ENCODE results near the gene DCDC1. TPM values are rescaled to one million over a fixed set of nuclear protein-coding genes. Genes with fewer than 3 reads are reported as not detected.
"Not testable (repeated sequence)": the region's sequence is repeated elsewhere in the genome, so short reads cannot be mapped to it uniquely, and the experiment has no call there.

DCDC1 gene
- polyA plus RNA-seq, 4 donors = 0.87 TPM; not detected in 3

GRCh38 chr11:30967579-30967978 lies 402.0 kb downstream of the DCDC1 start:
- no peak overlapping the region for H3K27ac ChIP-seq (ENCODE audit: low read depth in 1 of 3, low read length in 2 of 3)
- FAIRE-seq (no peak), DNase-seq (no peak)
- no peaks in the 10 kb centered on the region for H3K27me3 ChIP-seq (ENCODE audit: control insufficient read depth in 3 of 3, insufficient read depth in 3 of 3, low read length in 3 of 3)
- H3K9me3 ChIP-seq (ENCODE audit: control insufficient read depth in 2 of 2, insufficient read depth in 1 of 2, low read depth in 1 of 2, low read length in 1 of 2) = peaks cover 0 to 4% of the 10 kb centered on the region in 2 donors
- H3K4me3 ChIP-seq (ENCODE audit: low read depth in 1 of 3, low read length in 3 of 3) = no peak overlapping the region
- no peaks in the 10 kb centered on the region for H3K4me1 ChIP-seq (ENCODE audit: control insufficient read depth in 3 of 3, insufficient read depth in 2 of 3, low read depth in 1 of 3, low read length in 2 of 3)
- no peaks in the 10 kb centered on the region for H3K36me3 ChIP-seq (ENCODE audit: control insufficient read depth in 3 of 3, insufficient read depth in 2 of 3, low read depth in 1 of 3, low read length in 3 of 3)

GRCh38 chr11:30960387-30960992 lies 409.0 kb downstream of the DCDC1 start:
- Histone ChIP-seq H3K27me3 (ENCODE audit: control insufficient read depth in 3 of 3, insufficient read depth in 3 of 3, low read length in 3 of 3) (no peaks in the 10 kb centered on the region), H3K4me1 (ENCODE audit: control insufficient read depth in 3 of 3, insufficient read depth in 2 of 3, low read depth in 1 of 3, low read length in 2 of 3) (no peaks in the 10 kb centered on the region), H3K36me3 (ENCODE audit: control insufficient read depth in 3 of 3, insufficient read depth in 2 of 3, low read depth in 1 of 3, low read length in 3 of 3) (no peaks in the 10 kb centered on the region), H3K27ac (ENCODE audit: low read depth in 1 of 3, low read length in 2 of 3) (no peak overlapping the region), H3K9me3 (ENCODE audit: control insufficient read depth in 2 of 2, insufficient read depth in 1 of 2, low read depth in 1 of 2, low read length in 1 of 2) (no peaks in the 10 kb centered on the region), H3K4me3 (ENCODE audit: low read depth in 1 of 3, low read length in 3 of 3) (no peak overlapping the region)
- DNase-seq = peak in 1 of 2 donors; percentile 55
- no peak for FAIRE-seq
- WGBS, 3 donors = 3 to 8% (median 5%) methylated on average over 2 of the region's 2 CpGs

GRCh38 chr11:30956751-30957150 lies 412.8 kb downstream of the DCDC1 start:
- 45 to 66% (median 53%) methylated on average over 3 of the region's 3 CpGs for WGBS, 3 donors
- Histone ChIP-seq H3K9me3 (ENCODE audit: control insufficient read depth in 2 of 2, insufficient read depth in 1 of 2, low read depth in 1 of 2, low read length in 1 of 2) (no peaks in the 10 kb centered on the region), H3K27ac (ENCODE audit: low read depth in 1 of 3, low read length in 2 of 3) (no peak overlapping the region), H3K27me3 (ENCODE audit: control insufficient read depth in 3 of 3, insufficient read depth in 3 of 3, low read length in 3 of 3) (no peaks in the 10 kb centered on the region), H3K4me3 (ENCODE audit: low read depth in 1 of 3, low read length in 3 of 3) (no peak overlapping the region), H3K36me3 (ENCODE audit: control insufficient read depth in 3 of 3, insufficient read depth in 2 of 3, low read depth in 1 of 3, low read length in 3 of 3) (no peaks in the 10 kb centered on the region), H3K4me1 (ENCODE audit: control insufficient read depth in 3 of 3, insufficient read depth in 2 of 3, low read depth in 1 of 3, low read length in 2 of 3) (no peaks in the 10 kb centered on the region)
- no peak for DNase-seq
- FAIRE-seq = no peak

GRCh38 chr11:30949838-30950237 lies 419.7 kb downstream of the DCDC1 start:
- H3K36me3 ChIP-seq (ENCODE audit: control insufficient read depth in 3 of 3, insufficient read depth in 2 of 3, low read depth in 1 of 3, low read length in 3 of 3) = no peaks in the 10 kb centered on the region
- no peak for DNase-seq
- H3K27ac ChIP-seq (ENCODE audit: low read depth in 1 of 3, low read length in 2 of 3) = no peak overlapping the region
- H3K9me3 ChIP-seq (ENCODE audit: control insufficient read depth in 2 of 2, insufficient read depth in 1 of 2, low read depth in 1 of 2, low read length in 1 of 2) = no peaks in the 10 kb centered on the region
- H3K27me3 ChIP-seq (ENCODE audit: control insufficient read depth in 3 of 3, insufficient read depth in 3 of 3, low read length in 3 of 3) = no peaks in the 10 kb centered on the region
- no peaks in the 10 kb centered on the region for H3K4me1 ChIP-seq (ENCODE audit: control insufficient read depth in 3 of 3, insufficient read depth in 2 of 3, low read depth in 1 of 3, low read length in 2 of 3)
- WGBS, 3 donors = 84 to 92% (median 90%) methylated on average over 3 of the region's 3 CpGs
- FAIRE-seq = no peak
- H3K4me3 ChIP-seq (ENCODE audit: low read depth in 1 of 3, low read length in 3 of 3) = no peak overlapping the region

- 35 to 64% (median 42%) methylated on average over 1 of the region's 1 CpG for WGBS, 3 donors
- not testable (repeated sequence) for H3K36me3 ChIP-seq (ENCODE audit: control insufficient read depth in 3 of 3, insufficient read depth in 2 of 3, low read depth in 1 of 3, low read length in 3 of 3); H3K27me3 ChIP-seq (ENCODE audit: control insufficient read depth in 3 of 3, insufficient read depth in 3 of 3, low read length in 3 of 3); FAIRE-seq; H3K4me1 ChIP-seq (ENCODE audit: control insufficient read depth in 3 of 3, insufficient read depth in 2 of 3, low read depth in 1 of 3, low read length in 2 of 3); H3K9me3 ChIP-seq (ENCODE audit: control insufficient read depth in 2 of 2, insufficient read depth in 1 of 2, low read depth in 1 of 2, low read length in 1 of 2); DNase-seq; H3K4me3 ChIP-seq (ENCODE audit: low read depth in 1 of 3, low read length in 3 of 3); H3K27ac ChIP-seq (ENCODE audit: low read depth in 1 of 3, low read length in 2 of 3)
These were observed 421.8 kb downstream of the DCDC1 start for GRCh38 chr11:30947715-30948114.

- no peaks in the 10 kb centered on the region for H3K4me1 ChIP-seq (ENCODE audit: control insufficient read depth in 3 of 3, insufficient read depth in 2 of 3, low read depth in 1 of 3, low read length in 2 of 3)
- DNase-seq (no peak), FAIRE-seq (no peak)
- H3K36me3 ChIP-seq (ENCODE audit: control insufficient read depth in 3 of 3, insufficient read depth in 2 of 3, low read depth in 1 of 3, low read length in 3 of 3) = no peaks in the 10 kb centered on the region
- no peak overlapping the region for H3K27ac ChIP-seq (ENCODE audit: low read depth in 1 of 3, low read length in 2 of 3)
- peaks cover 0 to 3% (median 0%) of the 10 kb centered on the region in 3 donors for H3K27me3 ChIP-seq (ENCODE audit: control insufficient read depth in 3 of 3, insufficient read depth in 3 of 3, low read length in 3 of 3)
- WGBS, 3 donors = 52 to 67% (median 58%) methylated on average over 6 of the region's 6 CpGs
- H3K9me3 ChIP-seq (ENCODE audit: control insufficient read depth in 2 of 2, insufficient read depth in 1 of 2, low read depth in 1 of 2, low read length in 1 of 2) = peaks cover 0 to 4% of the 10 kb centered on the region in 2 donors
- H3K4me3 ChIP-seq (ENCODE audit: low read depth in 1 of 3, low read length in 3 of 3) = no peak overlapping the region
These were observed 430.7 kb downstream of the DCDC1 start for GRCh38 chr11:30938810-30939209.

GRCh38 chr11:30938171-30938570 lies 431.4 kb downstream of the DCDC1 start:
- FAIRE-seq = no peak
- WGBS, 3 donors = 21 to 29% (median 21%) methylated on average over 5 of the region's 5 CpGs

GRCh38 chr11:30936491-30936890 lies 433.0 kb downstream of the DCDC1 start:
- DNase-seq (no peak), FAIRE-seq (no peak)
- Histone ChIP-seq H3K27ac (ENCODE audit: low read depth in 1 of 3, low read length in 2 of 3) (no peak overlapping the region), H3K27me3 (ENCODE audit: control insufficient read depth in 3 of 3, insufficient read depth in 3 of 3, low read length in 3 of 3) (peaks cover 0 to 3% (median 0%) of the 10 kb centered on the region in 3 donors), H3K9me3 (ENCODE audit: control insufficient read depth in 2 of 2, insufficient read depth in 1 of 2, low read depth in 1 of 2, low read length in 1 of 2) (peaks cover 0 to 4% of the 10 kb centered on the region in 2 donors), H3K4me3 (ENCODE audit: low read depth in 1 of 3, low read length in 3 of 3) (no peak overlapping the region), H3K4me1 (ENCODE audit: control insufficient read depth in 3 of 3, insufficient read depth in 2 of 3, low read depth in 1 of 3, low read length in 2 of 3) (no peaks in the 10 kb centered on the region), H3K36me3 (ENCODE audit: control insufficient read depth in 3 of 3, insufficient read depth in 2 of 3, low read depth in 1 of 3, low read length in 3 of 3) (no peaks in the 10 kb centered on the region)
- 62 to 79% (median 77%) methylated on average over 2 of the region's 2 CpGs for WGBS, 3 donors

More at GRCh38 chr11:30938171-30938570, 431.4 kb downstream of the DCDC1 start:
- H3K4me1 ChIP-seq (ENCODE audit: control insufficient read depth in 3 of 3, insufficient read depth in 2 of 3, low read depth in 1 of 3, low read length in 2 of 3) = no peaks in the 10 kb centered on the region
- H3K36me3 ChIP-seq (ENCODE audit: control insufficient read depth in 3 of 3, insufficient read depth in 2 of 3, low read depth in 1 of 3, low read length in 3 of 3) = no peaks in the 10 kb centered on the region
- DNase-seq = no peak
- H3K4me3 ChIP-seq (ENCODE audit: low read depth in 1 of 3, low read length in 3 of 3) = no peak overlapping the region
- H3K27ac ChIP-seq (ENCODE audit: low read depth in 1 of 3, low read length in 2 of 3) = no peak overlapping the region
- H3K27me3 ChIP-seq (ENCODE audit: control insufficient read depth in 3 of 3, insufficient read depth in 3 of 3, low read length in 3 of 3) = peaks cover 0 to 3% (median 0%) of the 10 kb centered on the region in 3 donors
- peaks cover 0 to 4% of the 10 kb centered on the region in 2 donors for H3K9me3 ChIP-seq (ENCODE audit: control insufficient read depth in 2 of 2, insufficient read depth in 1 of 2, low read depth in 1 of 2, low read length in 1 of 2)

GRCh38 chr11:30935861-30936260 lies 433.7 kb downstream of the DCDC1 start:
- no peaks in the 10 kb centered on the region for H3K4me1 ChIP-seq (ENCODE audit: control insufficient read depth in 3 of 3, insufficient read depth in 2 of 3, low read depth in 1 of 3, low read length in 2 of 3)
- no peak overlapping the region for H3K4me3 ChIP-seq (ENCODE audit: low read depth in 1 of 3, low read length in 3 of 3)
- H3K9me3 ChIP-seq (ENCODE audit: control insufficient read depth in 2 of 2, insufficient read depth in 1 of 2, low read depth in 1 of 2, low read length in 1 of 2) = peaks cover 0 to 4% of the 10 kb centered on the region in 2 donors
- peaks cover 0 to 3% (median 0%) of the 10 kb centered on the region in 3 donors for H3K27me3 ChIP-seq (ENCODE audit: control insufficient read depth in 3 of 3, insufficient read depth in 3 of 3, low read length in 3 of 3)
- H3K27ac ChIP-seq (ENCODE audit: low read depth in 1 of 3, low read length in 2 of 3) = no peak overlapping the region
- no peak for FAIRE-seq
- H3K36me3 ChIP-seq (ENCODE audit: control insufficient read depth in 3 of 3, insufficient read depth in 2 of 3, low read depth in 1 of 3, low read length in 3 of 3) = no peaks in the 10 kb centered on the region
- WGBS, 3 donors = 74 to 85% (median 82%) methylated on average over 2 of the region's 2 CpGs
- no peak for DNase-seq
